ENCODE results near the gene SMOC1.

Gene SMOC1

GRCh38 chr14:69983317-69983716 is 104.1 kb downstream of the SMOC1 start:
- no peak for DNase-seq

GRCh38 chr14:69985463-69985862 is 106.2 kb downstream of the SMOC1 start:
- no peak for DNase-seq

- no peak for DNase-seq
These were observed 107.1 kb downstream of the SMOC1 start for GRCh38 chr14:69986336-69986735.

DNA sequence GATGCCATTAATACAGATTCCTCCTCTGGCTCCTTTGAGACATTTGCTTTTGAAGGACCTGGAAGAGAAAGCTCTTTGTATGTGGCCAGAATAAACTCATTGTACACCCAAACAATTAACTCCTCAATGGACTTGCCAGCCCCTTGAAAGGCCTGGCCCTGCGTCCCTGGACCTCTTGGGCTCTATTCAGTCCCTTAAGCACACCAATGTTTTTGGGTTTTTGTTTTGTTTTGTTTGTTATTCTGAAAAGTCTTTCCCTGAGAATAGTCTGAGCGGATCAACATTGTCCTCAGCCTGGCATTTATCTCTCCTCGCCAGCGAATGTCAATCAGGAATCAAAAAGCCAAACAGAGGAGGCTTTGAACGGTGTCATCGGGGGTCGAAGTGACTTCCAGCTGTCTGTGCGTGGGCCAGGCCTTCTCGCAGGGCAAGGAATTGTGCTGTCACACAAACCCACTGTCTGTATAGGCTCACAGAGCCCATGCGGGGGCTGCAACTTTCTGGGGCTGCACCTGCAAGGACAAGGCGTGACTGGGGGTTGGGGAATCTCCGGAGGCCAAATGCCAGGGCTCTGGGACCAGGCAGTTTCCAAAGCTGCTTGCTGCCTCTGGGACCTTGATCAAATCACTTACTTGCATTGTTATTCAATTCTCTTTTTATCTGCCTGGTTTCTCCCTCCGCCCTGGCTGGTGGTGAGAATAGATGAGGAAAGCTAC is 108.3 kb downstream of the SMOC1 start:
- no peak for DNase-seq

- DNase-seq: no peak
These were observed 109.8 kb downstream of the SMOC1 start for GRCh38 chr14:69988979-69989378.

- DNase-seq: no peak
These were observed 110.4 kb downstream of the SMOC1 start for GRCh38 chr14:69989622-69990021.

- no peak for DNase-seq
These were observed 111.1 kb downstream of the SMOC1 start for GRCh38 chr14:69990323-69990722.

GRCh38 chr14:69991422-69991821 is 112.2 kb downstream of the SMOC1 start:
- no peak for DNase-seq

- DNase-seq: no peak
These were observed 113.3 kb downstream of the SMOC1 start for GRCh38 chr14:69992564-69992963.

DNA sequence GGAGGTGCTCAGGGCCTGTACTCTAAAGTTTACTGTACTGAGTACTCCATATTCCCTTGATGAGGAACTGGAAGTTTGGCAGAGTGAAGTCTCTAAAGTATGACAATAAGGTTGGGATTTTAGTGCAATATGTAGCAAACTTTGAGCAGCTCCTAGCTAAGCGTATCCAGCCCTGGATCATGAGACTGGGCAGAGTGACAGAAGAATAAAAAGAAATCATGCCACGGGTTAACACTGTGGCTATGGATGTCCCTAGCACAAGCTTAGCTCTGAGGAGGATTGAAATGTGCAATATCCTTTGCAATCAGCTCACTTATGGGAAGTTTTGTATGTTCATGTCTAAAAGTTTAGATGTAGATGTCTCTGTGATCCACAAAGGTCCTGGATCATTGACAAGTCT is 114.1 kb downstream of the SMOC1 start:
- no peak for DNase-seq

DNA sequence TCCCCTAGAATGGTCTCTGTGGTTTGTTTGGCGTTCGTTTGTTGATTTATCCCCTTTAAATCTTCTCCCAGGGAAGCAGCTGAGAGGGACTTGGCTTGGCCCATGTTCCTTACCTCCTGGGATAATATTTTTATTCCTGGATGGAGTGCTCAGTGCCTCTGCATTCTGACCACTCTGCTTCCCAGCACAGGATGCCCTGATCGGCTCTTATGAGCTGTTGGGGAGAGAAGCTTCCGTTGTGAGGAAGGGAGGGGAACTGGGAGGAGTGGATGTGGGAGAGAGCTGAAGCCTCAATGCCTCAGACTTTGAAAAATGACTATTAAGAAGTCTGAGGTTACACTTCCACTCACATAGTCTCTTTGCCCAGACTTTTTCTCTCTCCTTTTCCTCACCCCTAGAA is 114.8 kb downstream of the SMOC1 start:
- DNase-seq: no peak

GRCh38 chr14:69996216-69996615 is 117.0 kb downstream of the SMOC1 start:
- no peak for DNase-seq

- DNase-seq: no peak
These were observed 118.6 kb downstream of the SMOC1 start for GRCh38 chr14:69997849-69998248.

DNA sequence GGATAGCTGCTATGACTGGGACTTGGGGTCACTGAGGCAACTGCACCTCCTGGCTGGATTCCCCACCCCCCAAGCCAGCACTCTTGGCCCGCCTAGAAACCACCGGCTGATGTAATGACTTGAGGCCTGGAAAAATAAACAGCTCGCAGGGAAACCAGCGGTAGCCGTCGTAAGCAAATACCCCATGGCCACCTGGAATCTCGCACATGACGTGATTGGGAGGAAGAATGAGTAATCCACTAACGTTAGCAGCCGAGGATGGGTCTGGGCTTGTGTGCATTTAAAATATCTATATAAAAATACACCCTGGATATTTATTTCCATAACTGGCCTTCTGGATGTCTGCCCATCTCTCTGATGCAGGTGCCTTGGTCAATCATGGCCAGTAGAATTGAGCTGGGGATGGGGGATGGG is 120.1 kb downstream of the SMOC1 start:
- DNase-seq: no peak

- DNase-seq: no peak
These were observed 121.4 kb downstream of the SMOC1 start for GRCh38 chr14:70000601-70001000.

DNA sequence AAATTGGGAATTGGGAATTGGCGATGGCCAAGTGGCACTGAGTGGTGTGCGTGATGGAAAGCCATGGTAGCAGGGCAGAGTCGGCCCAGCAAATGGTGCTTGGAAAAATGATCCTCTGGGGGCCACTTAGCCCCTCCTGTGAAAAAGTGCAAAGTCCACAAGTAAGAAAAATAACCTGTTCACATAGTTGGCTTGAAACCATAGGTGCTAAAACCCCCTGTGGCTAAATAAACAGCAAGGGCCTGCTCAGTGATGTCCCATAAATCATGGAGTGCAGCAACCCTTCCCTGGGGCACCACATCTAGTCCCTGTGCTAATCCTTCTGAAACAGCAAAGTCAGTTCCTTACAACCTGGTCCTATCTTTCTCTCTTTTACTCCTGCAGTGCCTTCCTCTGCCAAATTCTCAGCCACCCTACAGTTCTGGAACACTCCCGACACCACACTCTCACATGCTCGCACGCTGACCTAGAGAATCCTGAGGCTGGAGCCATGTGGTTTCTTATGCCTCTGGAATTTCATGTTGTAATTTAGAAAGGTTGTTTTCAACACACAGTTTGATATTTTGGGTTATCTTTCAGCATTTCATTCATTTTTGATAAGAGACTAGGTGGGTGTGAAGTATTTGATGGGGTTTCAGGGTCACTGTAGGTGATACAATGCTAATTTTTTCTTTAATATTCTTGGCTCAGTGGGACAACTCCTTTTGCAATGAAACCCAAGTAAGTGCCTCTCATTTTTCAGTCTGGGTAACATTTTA is 123.6 kb downstream of the SMOC1 start:
- DNase-seq: no peak

- no peak for DNase-seq
These were observed 125.6 kb downstream of the SMOC1 start for GRCh38 chr14:70004791-70005190.

- DNase-seq: no peak
These were observed 126.1 kb downstream of the SMOC1 start for GRCh38 chr14:70005281-70005805.

GRCh38 chr14:70006699-70007098 is 127.5 kb downstream of the SMOC1 start:
- no peak for DNase-seq

- no peak for DNase-seq
These were observed 129.4 kb downstream of the SMOC1 start for GRCh38 chr14:70008284-70009262.

GRCh38 chr14:70009961-70010360 is 130.7 kb downstream of the SMOC1 start:
- DNase-seq: no peak

DNA sequence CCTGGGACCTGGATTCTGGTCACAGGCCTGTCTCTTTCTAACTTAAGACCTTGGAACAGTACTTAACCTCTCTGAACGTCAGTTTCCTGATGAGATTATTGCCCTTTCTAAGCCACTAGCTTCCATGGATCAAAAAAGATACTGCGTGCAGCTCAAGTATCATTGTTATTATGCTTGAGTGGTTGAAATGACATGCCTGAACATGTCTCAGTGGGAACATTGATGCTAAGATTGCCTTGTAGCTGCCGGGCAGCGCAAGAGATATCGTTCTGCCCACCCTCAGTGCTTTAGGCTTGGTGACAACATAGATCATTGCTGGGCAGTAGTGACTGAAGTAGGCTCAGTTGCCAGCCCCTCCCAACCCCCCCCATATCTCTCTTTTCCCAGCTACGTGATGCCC is 131.9 kb downstream of the SMOC1 start:
- no peak for DNase-seq

GRCh38 chr14:70011708-70012107 is 132.5 kb downstream of the SMOC1 start:
- DNase-seq: no peak

All from stimulated activated CD4-positive, alpha-beta T cell treated with anti-CD3 and anti-CD28 coated beads, Interleukin-1b, Interleukin-23, amount 100 ng/mL, for 48 hours (primary cell).